Measurements from ENCODE around the gene ZFP64.
"Not testable (repeated sequence)": the region's sequence is repeated elsewhere in the genome, so short reads cannot be mapped to it uniquely, and the experiment has no call there.

DNA sequence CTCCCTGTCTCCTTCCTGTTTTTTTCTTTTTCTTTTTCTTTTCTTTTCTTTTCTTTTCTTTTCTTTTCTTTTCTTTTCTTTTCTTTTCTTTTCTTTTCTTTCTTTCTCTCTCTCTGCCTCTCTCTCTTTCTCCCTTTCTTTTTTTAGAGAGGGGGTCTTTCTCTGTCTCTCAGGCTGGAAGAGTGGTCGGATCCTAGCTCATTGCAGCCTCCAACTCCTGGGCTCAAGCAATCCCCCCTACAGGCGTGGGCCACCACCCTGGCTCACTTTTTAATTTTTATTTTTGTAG is 1.1 kb upstream of the ZFP64 start:
- not testable (repeated sequence) for TF ChIP-seq POLR2A (IDR thresholded peaks at IDR 0.05)
- TF ChIP-seq, protein P1, sequence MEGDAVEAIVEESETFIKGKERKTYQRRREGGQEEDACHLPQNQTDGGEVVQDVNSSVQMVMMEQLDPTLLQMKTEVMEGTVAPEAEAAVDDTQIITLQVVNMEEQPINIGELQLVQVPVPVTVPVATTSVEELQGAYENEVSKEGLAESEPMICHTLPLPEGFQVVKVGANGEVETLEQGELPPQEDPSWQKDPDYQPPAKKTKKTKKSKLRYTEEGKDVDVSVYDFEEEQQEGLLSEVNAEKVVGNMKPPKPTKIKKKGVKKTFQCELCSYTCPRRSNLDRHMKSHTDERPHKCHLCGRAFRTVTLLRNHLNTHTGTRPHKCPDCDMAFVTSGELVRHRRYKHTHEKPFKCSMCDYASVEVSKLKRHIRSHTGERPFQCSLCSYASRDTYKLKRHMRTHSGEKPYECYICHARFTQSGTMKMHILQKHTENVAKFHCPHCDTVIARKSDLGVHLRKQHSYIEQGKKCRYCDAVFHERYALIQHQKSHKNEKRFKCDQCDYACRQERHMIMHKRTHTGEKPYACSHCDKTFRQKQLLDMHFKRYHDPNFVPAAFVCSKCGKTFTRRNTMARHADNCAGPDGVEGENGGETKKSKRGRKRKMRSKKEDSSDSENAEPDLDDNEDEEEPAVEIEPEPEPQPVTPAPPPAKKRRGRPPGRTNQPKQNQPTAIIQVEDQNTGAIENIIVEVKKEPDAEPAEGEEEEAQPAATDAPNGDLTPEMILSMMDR (IDR thresholded peaks at IDR 0.05), result not testable (repeated sequence)

Measured in thyroid gland (tissue), 4 donors.